HG03469 (cell line): ENCODE measurements around the gene SGSH.
"Not testable (repeated sequence)": the region's sequence is repeated elsewhere in the genome, so short reads cannot be mapped to it uniquely, and the experiment has no call there.

Source experiments
- ATAC-seq: cut with Tn5 transposase; IDR thresholded peaks from one replicate; pipeline ENCODE4 v1.9.1; 2021; ENCODE audit warnings: mild to moderate bottlenecking, moderate library complexity, moderate number of reproducible peaks; ENCODE audit not compliant: unreplicated experiment

Gene SGSH

DNA sequence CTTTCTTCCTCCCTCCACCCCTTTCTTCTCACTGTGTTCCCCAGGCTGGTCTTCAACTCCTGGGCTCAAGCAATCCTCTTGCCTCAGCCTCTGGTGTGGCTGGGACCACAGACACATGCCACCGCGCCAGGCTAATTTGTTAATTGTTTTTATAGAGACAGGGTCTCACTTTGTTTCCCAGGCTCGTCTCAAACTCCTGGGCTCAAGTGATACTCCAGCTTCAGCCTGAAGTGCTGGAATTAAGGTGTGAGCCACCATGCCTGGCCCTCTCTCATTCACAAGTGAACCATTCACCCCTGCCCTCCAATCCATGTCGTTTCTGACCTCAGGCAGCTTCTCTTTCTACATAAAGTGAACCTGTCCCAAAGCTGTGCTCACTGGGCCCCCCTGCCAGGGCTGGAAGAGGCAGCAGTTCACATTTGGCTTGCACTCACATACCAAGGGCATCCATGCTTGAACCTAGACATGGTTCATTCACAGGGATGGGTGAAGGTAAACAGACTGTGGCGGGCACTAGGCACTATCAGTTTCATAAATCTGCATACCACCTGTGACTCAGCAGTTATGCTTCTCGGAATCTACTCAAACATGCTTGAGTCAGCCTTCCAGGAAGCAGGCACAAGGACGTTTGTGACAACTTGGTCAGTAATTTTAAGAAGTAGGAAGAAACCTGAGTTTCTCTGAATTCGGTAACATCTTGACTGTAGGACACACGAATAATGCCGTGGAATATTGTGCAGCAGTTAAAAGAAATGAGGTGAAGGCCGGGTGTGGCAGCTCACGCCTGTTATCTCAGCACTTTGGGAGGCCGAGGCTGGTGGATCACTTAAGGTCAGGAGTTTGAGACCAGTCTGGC lies 34.5 kb upstream of the SGSH start:
- ATAC-seq = no peak

DNA sequence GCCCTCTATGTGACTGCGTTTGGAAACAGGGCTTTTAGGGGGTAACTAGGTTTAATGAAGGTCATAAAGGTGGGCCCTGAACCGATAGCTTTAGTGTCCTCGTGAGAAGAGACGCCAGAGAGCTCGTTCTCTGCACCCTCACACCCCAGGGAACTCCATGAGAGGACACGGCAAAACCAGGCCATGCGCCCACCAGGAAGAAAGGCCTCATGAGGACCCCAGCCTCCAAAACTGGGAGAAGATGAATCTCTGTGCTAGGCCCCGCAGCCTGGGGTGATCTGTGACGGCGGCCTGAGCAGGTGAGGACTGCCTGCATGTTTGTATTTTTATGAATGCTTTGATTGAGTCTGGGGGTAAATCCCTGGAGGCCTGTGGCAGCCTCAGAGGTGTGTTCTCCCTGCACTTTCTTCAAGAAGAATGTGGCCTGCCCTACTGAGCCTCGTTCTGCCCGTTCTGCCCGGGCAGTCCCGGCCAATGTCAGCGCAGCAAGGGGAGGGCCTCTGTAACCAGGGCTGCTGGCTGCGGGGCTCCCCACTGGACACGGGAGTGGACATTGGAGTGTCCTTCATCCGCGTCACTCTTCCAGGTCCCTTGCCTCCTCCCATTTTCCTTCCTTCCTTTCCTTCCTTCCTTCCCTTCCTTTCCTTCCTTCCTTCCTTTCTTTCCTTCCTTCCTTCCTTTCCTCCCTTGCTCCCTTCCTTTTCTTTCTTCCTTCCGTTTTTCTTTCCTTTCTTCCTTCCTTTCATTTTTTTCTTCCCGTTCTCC lies 33.7 kb upstream of the SGSH start:
- no peak for ATAC-seq

GRCh38 chr17:80252871-80253270 lies 32.7 kb upstream of the SGSH start:
- no peak for ATAC-seq

- ATAC-seq = no peak
These were observed 31.8 kb upstream of the SGSH start for GRCh38 chr17:80251966-80252365.

- no peak for ATAC-seq
These were observed 29.0 kb upstream of the SGSH start for GRCh38 chr17:80248894-80249710.

DNA sequence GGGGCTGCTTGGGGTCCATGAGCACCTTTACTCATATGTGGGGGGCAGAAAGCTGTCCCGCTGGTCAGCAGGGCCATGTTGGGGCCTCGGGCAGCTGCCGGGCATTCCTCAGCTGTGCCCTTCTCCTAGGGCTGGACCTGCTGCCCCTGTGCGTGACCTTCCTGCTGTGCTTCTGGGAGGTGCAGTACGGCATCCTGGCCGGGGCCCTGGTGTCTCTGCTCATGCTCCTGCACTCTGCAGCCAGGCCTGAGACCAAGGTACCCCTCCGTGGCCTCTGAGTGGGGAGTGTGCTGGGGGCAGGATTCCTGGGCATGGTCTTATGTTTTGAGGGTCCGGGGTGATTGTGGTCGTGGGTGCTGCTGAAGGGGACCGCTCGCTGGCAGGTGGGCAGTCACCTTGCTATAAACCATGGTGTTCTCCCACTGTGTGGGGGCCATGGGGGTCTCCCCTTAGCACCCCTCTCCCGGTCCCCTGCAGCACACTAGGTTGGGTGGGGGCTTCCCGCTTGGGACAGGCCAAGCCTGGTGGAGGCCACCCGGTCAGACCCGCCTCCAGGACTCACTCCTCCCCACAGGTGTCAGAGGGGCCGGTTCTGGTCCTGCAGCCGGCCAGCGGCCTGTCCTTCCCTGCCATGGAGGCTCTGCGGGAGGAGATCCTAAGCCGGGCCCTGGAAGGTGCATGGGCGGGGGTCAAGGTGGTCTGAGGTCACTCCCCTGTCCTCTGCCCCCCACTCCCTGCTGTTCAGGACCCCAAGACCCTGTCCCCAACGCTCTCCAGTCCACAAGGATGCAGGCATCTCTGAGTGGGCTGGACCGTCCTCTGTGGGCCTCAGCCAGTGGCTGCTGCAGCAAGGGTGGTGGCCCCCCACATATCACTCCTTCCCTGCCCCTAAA lies 28.1 kb upstream of the SGSH start:
- no peak for ATAC-seq

DNA sequence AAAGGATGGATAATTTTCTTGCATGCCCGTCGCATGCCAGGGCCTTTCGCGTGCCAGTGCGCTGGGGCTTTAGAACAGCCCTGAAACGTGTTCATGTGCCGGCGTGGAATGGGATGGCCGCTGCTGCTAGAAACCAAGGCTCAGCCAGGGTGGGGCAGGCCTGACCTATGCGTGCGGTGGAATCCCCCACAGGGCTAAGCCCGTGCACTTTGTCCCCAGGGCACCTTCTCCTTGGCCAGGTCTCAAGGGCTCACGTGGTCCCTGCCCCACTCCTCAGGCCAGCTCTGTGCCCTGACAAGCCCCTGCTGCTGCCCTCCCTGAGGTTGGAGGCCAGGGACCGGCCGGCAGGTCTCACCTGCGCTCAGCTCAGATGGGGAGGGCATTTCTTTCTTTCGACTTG lies 27.4 kb upstream of the SGSH start:
- no peak for ATAC-seq

- ATAC-seq = no peak
These were observed 26.6 kb upstream of the SGSH start for GRCh38 chr17:80246726-80247125.

DNA sequence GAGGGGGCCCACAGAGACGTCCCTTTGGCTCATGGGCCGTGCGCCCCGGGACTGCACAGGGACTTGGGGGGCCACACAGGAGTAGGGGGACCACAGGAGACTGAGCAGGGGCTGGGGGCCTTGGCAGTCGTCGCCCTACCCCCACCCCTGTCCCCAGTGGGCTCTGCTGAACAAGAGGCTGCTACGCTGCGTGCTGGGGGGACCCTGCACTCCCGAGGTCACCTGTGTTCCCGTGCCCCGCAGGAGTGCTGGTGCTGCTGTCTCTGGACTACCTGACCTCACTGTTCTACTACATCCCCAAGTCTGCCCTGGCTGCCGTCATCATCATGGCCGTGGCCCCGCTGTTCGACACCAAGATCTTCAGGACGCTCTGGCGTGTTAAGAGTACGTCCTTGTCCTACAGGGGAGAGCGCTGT lies 26.1 kb upstream of the SGSH start:
- ATAC-seq = no peak

GRCh38 chr17:80245566-80246265 lies 25.6 kb upstream of the SGSH start:
- ATAC-seq = no peak

DNA sequence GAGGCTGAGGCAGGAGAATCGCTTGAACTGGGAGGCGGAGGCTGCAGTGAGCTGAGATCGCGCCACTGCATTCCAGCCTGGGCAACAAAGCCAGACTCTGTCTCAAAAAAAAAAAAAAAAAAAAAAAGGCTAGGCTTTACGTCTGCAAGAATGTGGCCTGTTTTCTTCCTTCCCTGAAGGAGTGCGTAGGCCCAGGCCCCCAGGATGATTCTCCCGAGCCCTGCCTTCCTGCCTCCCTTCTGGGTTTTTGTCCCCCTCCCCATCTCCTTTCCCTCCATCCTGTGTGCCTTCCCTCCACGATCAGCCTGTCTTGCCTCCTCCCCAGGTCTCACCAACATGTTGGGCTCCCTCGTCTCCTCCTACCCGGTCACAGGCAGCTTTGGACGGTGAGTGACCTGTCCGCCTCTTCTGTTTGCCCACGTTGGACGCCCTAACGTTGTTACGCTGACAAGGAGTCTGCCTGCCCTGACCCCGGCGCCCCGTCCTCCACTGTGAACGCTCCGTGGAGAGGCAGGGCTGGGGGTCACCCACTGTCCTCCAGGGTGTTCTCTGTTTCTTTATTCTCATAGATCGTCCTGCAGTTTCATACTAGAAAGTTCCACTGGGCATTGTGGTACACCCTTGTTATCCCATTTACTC lies 24.9 kb upstream of the SGSH start:
- ATAC-seq = no peak

GRCh38 chr17:80244448-80244847 lies 24.3 kb upstream of the SGSH start:
- ATAC-seq = not testable (repeated sequence)

- no peak for ATAC-seq
These were observed 23.6 kb upstream of the SGSH start for GRCh38 chr17:80243526-80244433.

- ATAC-seq = no peak
These were observed 22.4 kb upstream of the SGSH start for GRCh38 chr17:80242505-80242904.

DNA sequence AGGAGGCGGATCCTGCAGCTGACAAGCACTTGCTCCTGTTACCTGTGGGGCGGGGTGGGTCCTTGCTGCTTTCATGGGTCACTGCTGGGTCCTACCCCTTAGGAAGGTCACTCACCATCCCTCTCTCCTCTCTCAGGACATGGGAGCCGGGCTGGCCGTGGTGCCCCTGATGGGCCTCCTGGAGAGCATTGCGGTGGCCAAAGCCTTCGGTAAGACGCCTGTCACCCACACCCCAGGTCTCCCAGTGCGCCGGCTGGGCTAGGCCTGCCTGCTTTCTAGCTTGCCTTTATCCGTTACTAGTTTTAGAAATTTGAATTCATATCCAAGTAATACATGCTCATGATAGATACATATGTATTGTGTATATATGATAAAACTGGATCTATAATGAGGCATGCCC lies 17.3 kb upstream of the SGSH start:
- no peak for ATAC-seq

DNA sequence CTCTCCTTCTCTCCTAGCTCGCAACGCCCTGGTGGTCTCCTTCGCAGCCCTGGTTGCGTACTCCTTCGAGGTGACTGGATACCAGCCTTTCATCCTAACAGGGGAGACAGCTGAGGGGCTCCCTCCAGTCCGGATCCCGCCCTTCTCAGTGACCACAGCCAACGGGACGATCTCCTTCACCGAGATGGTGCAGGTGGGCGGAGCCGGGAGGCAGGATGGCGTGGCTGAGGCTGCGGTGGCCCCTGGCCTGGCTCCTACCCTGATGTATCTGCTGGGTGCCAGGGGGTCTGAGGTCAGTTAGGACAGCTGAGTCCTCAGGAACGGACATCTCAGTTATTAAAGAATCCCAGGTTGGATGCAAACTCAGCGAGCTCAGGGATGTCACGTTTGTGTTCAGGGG lies 16.8 kb upstream of the SGSH start:
- ATAC-seq = no peak

DNA sequence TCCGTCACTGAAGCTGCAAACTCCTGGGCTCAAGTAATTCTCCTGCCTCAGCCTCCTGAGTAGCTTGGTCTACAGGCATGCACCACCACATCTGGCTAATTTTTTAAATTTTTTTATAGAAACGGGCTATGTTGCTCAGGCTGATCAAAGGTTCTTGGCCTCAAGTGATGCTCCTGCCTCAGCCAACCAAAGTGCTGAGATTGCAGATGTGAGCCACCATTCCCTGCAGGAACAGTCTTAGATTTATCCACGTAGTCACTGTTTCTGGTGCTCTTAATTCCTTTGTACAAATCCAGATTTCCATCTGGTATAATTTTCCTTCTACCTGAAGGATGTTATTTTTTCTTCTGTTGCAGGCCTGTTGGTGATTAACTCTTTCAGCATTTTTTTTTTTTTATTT lies 13.1 kb upstream of the SGSH start:
- ATAC-seq = no peak

DNA sequence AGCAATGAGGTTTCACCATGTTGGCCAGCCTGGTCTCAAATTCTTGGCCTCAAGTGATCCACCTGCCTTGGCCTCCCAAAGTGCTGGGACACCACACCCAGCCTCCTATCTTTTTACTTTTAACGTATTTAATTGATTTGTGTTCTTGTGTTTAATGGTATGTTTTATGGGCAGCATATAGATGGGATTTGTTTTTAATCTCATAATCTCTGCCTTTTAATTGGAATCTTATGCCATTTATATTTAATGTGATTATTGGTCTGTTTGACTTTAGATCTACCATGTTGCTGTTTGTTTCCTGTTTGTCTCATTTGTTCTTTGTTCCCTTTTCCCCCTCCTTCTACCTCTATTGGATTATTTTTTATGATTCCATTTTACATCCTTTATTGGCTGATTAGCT lies 12.3 kb upstream of the SGSH start:
- ATAC-seq = no peak
